Activated naive CD4-positive, alpha-beta T cell treated with anti-CD3 and anti-CD28 coated beads, Interleukin-2, amount 50 U/mL, for 24 hours (primary cell): ENCODE measurements around the gene BCAS3.

Experiments
- H3K27ac Mint-ChIP-seq: one replicate; pipeline ENCODE4 v1.8.0; 2021; ENCODE audit warnings: mild to moderate bottlenecking, mixed read lengths
- H3K27me3 Mint-ChIP-seq: one replicate; pipeline ENCODE4 v1.8.0; 2021; ENCODE audit warnings: mixed read lengths
- H3K36me3 Mint-ChIP-seq: one replicate; pipeline ENCODE4 v1.8.0; 2021; ENCODE audit warnings: mixed read lengths
- H3K4me1 Mint-ChIP-seq: one replicate; pipeline ENCODE4 v1.8.0; 2021; ENCODE audit warnings: mixed read lengths
- H3K4me3 Mint-ChIP-seq: one replicate; pipeline ENCODE4 v1.8.0; 2021; ENCODE audit warnings: mild to moderate bottlenecking, mixed read lengths
- H3K9me3 Mint-ChIP-seq: one replicate; pipeline ENCODE4 v1.8.0; 2021; ENCODE audit warnings: mixed read lengths

Gene BCAS3

GRCh38 chr17:61255647-61256046 is 578.0 kb downstream of the BCAS3 start:
- H3K36me3 Mint-ChIP-seq, result no peaks in the 10 kb centered on the region
- H3K4me3 Mint-ChIP-seq, result no peak overlapping the region
- no peaks in the 10 kb centered on the region for H3K9me3 Mint-ChIP-seq
- peaks cover 3% of the 10 kb centered on the region for H3K4me1 Mint-ChIP-seq
- no peak overlapping the region for H3K27ac Mint-ChIP-seq
- no peaks in the 10 kb centered on the region for H3K27me3 Mint-ChIP-seq

GRCh38 chr17:61259360-61259759 is 581.7 kb downstream of the BCAS3 start:
- no peaks in the 10 kb centered on the region for H3K36me3 Mint-ChIP-seq
- no peak overlapping the region for H3K27ac Mint-ChIP-seq
- no peaks in the 10 kb centered on the region for H3K9me3 Mint-ChIP-seq
- H3K4me3 Mint-ChIP-seq, result no peak overlapping the region
- H3K4me1 Mint-ChIP-seq, result no peaks in the 10 kb centered on the region
- no peaks in the 10 kb centered on the region for H3K27me3 Mint-ChIP-seq

- Mint-ChIP-seq H3K4me1 (no peaks in the 10 kb centered on the region), H3K27ac (no peak overlapping the region), H3K9me3 (no peaks in the 10 kb centered on the region), H3K27me3 (no peaks in the 10 kb centered on the region), H3K36me3 (no peaks in the 10 kb centered on the region), H3K4me3 (no peak overlapping the region)
Measured at GRCh38 chr17:61260071-61260797, 582.6 kb downstream of the BCAS3 start.

GRCh38 chr17:61261001-61261637 is 583.5 kb downstream of the BCAS3 start:
- Mint-ChIP-seq H3K4me3 (no peak overlapping the region), H3K4me1 (no peaks in the 10 kb centered on the region), H3K9me3 (no peaks in the 10 kb centered on the region), H3K27me3 (no peaks in the 10 kb centered on the region), H3K36me3 (no peaks in the 10 kb centered on the region), H3K27ac (no peak overlapping the region)

- Mint-ChIP-seq H3K4me1 (no peaks in the 10 kb centered on the region), H3K9me3 (no peaks in the 10 kb centered on the region), H3K27ac (no peak overlapping the region), H3K36me3 (no peaks in the 10 kb centered on the region), H3K4me3 (no peak overlapping the region), H3K27me3 (no peaks in the 10 kb centered on the region)
Measured at GRCh38 chr17:61265397-61265796, 587.7 kb downstream of the BCAS3 start.

- H3K27me3 Mint-ChIP-seq, result no peaks in the 10 kb centered on the region
- no peak overlapping the region for H3K27ac Mint-ChIP-seq
- no peaks in the 10 kb centered on the region for H3K4me1 Mint-ChIP-seq
- H3K9me3 Mint-ChIP-seq, result no peaks in the 10 kb centered on the region
- H3K36me3 Mint-ChIP-seq, result peaks cover 2% of the 10 kb centered on the region
- H3K4me3 Mint-ChIP-seq, result no peak overlapping the region
Measured at GRCh38 chr17:61267847-61268246, 590.2 kb downstream of the BCAS3 start.

- Mint-ChIP-seq H3K4me3 (no peak overlapping the region), H3K27ac (no peak overlapping the region), H3K27me3 (no peaks in the 10 kb centered on the region), H3K9me3 (no peaks in the 10 kb centered on the region), H3K4me1 (peaks cover 4% of the 10 kb centered on the region), H3K36me3 (peaks cover 7% of the 10 kb centered on the region)
Measured at GRCh38 chr17:61275395-61275794, 597.7 kb downstream of the BCAS3 start.

- no peaks in the 10 kb centered on the region for H3K27me3 Mint-ChIP-seq
- H3K27ac Mint-ChIP-seq, result no peak overlapping the region
- H3K4me3 Mint-ChIP-seq, result no peak overlapping the region
- peaks cover 4% of the 10 kb centered on the region for H3K4me1 Mint-ChIP-seq
- no peaks in the 10 kb centered on the region for H3K9me3 Mint-ChIP-seq
- H3K36me3 Mint-ChIP-seq, result peaks cover 7% of the 10 kb centered on the region
Measured at GRCh38 chr17:61276806-61277205, 599.2 kb downstream of the BCAS3 start.

GRCh38 chr17:61279476-61280145 is 602.0 kb downstream of the BCAS3 start:
- H3K4me3 Mint-ChIP-seq, result no peak overlapping the region
- no peak overlapping the region for H3K27ac Mint-ChIP-seq
- no peaks in the 10 kb centered on the region for H3K9me3 Mint-ChIP-seq
- H3K27me3 Mint-ChIP-seq, result no peaks in the 10 kb centered on the region
- peaks cover 7% of the 10 kb centered on the region for H3K4me1 Mint-ChIP-seq
- peaks cover 8% of the 10 kb centered on the region for H3K36me3 Mint-ChIP-seq

GRCh38 chr17:61280338-61280737 is 602.7 kb downstream of the BCAS3 start:
- H3K27me3 Mint-ChIP-seq, result no peaks in the 10 kb centered on the region
- H3K27ac Mint-ChIP-seq, result no peak overlapping the region
- peaks cover 8% of the 10 kb centered on the region for H3K36me3 Mint-ChIP-seq
- H3K4me1 Mint-ChIP-seq, result peaks cover 7% of the 10 kb centered on the region
- H3K9me3 Mint-ChIP-seq, result no peaks in the 10 kb centered on the region
- no peak overlapping the region for H3K4me3 Mint-ChIP-seq

- peaks cover 7% of the 10 kb centered on the region for H3K4me1 Mint-ChIP-seq
Measured at GRCh38 chr17:61280851-61281250, 603.2 kb downstream of the BCAS3 start.

GRCh38 chr17:61282377-61282776 is 604.7 kb downstream of the BCAS3 start:
- Mint-ChIP-seq H3K27ac (no peak overlapping the region), H3K4me1 (peaks cover 7% of the 10 kb centered on the region), H3K27me3 (no peaks in the 10 kb centered on the region), H3K9me3 (no peaks in the 10 kb centered on the region), H3K36me3 (peaks cover 8% of the 10 kb centered on the region), H3K4me3 (no peak overlapping the region)

More at GRCh38 chr17:61280851-61281250, 603.2 kb downstream of the BCAS3 start:
- Mint-ChIP-seq H3K9me3 (no peaks in the 10 kb centered on the region), H3K27ac (no peak overlapping the region), H3K27me3 (no peaks in the 10 kb centered on the region), H3K36me3 (peaks cover 8% of the 10 kb centered on the region), H3K4me3 (no peak overlapping the region)

GRCh38 chr17:61283043-61283442 is 605.4 kb downstream of the BCAS3 start:
- H3K27ac Mint-ChIP-seq, result no peak overlapping the region
- H3K36me3 Mint-ChIP-seq, result peaks cover 8% of the 10 kb centered on the region
- H3K9me3 Mint-ChIP-seq, result no peaks in the 10 kb centered on the region
- H3K27me3 Mint-ChIP-seq, result no peaks in the 10 kb centered on the region
- peaks cover 7% of the 10 kb centered on the region for H3K4me1 Mint-ChIP-seq
- H3K4me3 Mint-ChIP-seq, result no peak overlapping the region

GRCh38 chr17:61284174-61284573 is 606.5 kb downstream of the BCAS3 start:
- H3K4me3 Mint-ChIP-seq, result no peak overlapping the region
- H3K36me3 Mint-ChIP-seq, result peaks cover 5% of the 10 kb centered on the region
- H3K4me1 Mint-ChIP-seq, result peaks cover 7% of the 10 kb centered on the region
- H3K9me3 Mint-ChIP-seq, result no peaks in the 10 kb centered on the region
- no peak overlapping the region for H3K27ac Mint-ChIP-seq
- no peaks in the 10 kb centered on the region for H3K27me3 Mint-ChIP-seq

- H3K27ac Mint-ChIP-seq, result no peak overlapping the region
- peaks cover 6% of the 10 kb centered on the region for H3K4me1 Mint-ChIP-seq
- H3K36me3 Mint-ChIP-seq, result peaks cover 3% of the 10 kb centered on the region
- no peaks in the 10 kb centered on the region for H3K9me3 Mint-ChIP-seq
- no peak overlapping the region for H3K4me3 Mint-ChIP-seq
- no peaks in the 10 kb centered on the region for H3K27me3 Mint-ChIP-seq
Measured at GRCh38 chr17:61284746-61285145, 607.1 kb downstream of the BCAS3 start.
